PC-3 (cell line): ENCODE measurements around the gene TMEM243. TPM values are rescaled to one million over a fixed set of nuclear protein-coding genes. Genes with fewer than 3 reads are reported as not detected.

ENCODE experiments used
- ATAC-seq: fragments of 200-7000 bp; cut with Tn5 transposase; 2 replicates; pipeline ENCODE4 v1.9.1; 2020; ENCODE audit warnings: mild to moderate bottlenecking, moderate library complexity
- BruUV-seq: library from RNA; stranded (reverse); fragments of 400-500 nt; replicated peaks from 2 replicates; lab custom pipeline; 2021; lab: Mats Ljungman, UMichigan
- CTCF ChIA-PET: fragments of 300-600 bp; sonication (Branson Sonifier 250); formaldehyde crosslinking; loops from one replicate; lab custom pipeline; 2022; ENCODE audit warnings: antibody characterized with exemption; lab: Charles Lee
- POLR2A ChIA-PET: fragments of 300-600 bp; sonication (Branson Sonifier 250); formaldehyde crosslinking; loops from one replicate; lab custom pipeline; 2022; ENCODE audit warnings: antibody characterized with exemption; ENCODE audit not compliant: unreplicated experiment; lab: Charles Lee
- DNase-seq: peaks from one replicate; pipeline ENCODE4 v3.0.0-alpha.2; 2015
- H2AFZ ChIP-seq: fragments of 300-600 bp; sonication (generic); 2 replicates; pipeline ENCODE4 v1.6.0; 2016; ENCODE audit warnings: antibody characterized with exemption, low read length
- H3F3A ChIP-seq: fragments of 300-600 bp; sonication (generic); one replicate; pipeline ENCODE4 v1.6.0; 2017; ENCODE audit warnings: antibody characterized with exemption, low read length, control low read depth, mild to moderate bottlenecking; ENCODE audit not compliant: unreplicated experiment
- H3K27ac ChIP-seq: fragments of 300-600 bp; sonication (generic); 2 replicates; pipeline ENCODE4 v1.5.1; 2016; ENCODE audit warnings: mild to moderate bottlenecking, low read length
- H3K27me3 ChIP-seq: fragments of 300-600 bp; sonication (generic); 2 replicates; pipeline ENCODE4 v1.6.1; 2016; ENCODE audit warnings: low read length, mixed read lengths
- H3K36me3 ChIP-seq: fragments of 300-600 bp; sonication (generic); 2 replicates; pipeline ENCODE4 v1.6.1; 2016; ENCODE audit warnings: low read depth, mixed run types, low read length, mixed read lengths
- H3K4me1 ChIP-seq: fragments of 300-600 bp; sonication (generic); 2 replicates; pipeline ENCODE4 v1.5.1; 2016; ENCODE audit warnings: low read length; ENCODE audit not compliant: insufficient read depth
- H3K4me2 ChIP-seq: fragments of 300-600 bp; sonication (generic); 2 replicates; pipeline ENCODE4 v1.6.0; 2016; ENCODE audit warnings: low read length
- H3K4me3 ChIP-seq: fragments of 300-600 bp; sonication (generic); 2 replicates; pipeline ENCODE4 v1.5.1; 2016; ENCODE audit warnings: mild to moderate bottlenecking, low read length, mixed read lengths
- H3K79me2 ChIP-seq: fragments of 300-600 bp; sonication (generic); 2 replicates; pipeline ENCODE4 v1.6.1; 2017; ENCODE audit warnings: low read length, mixed read lengths
- H3K9ac ChIP-seq: fragments of 300-600 bp; sonication (generic); 2 replicates; pipeline ENCODE4 v1.6.0; 2016; ENCODE audit warnings: mild to moderate bottlenecking, low read length
- H3K9me2 ChIP-seq: fragments of 300-600 bp; sonication (generic); replicated peaks from 2 replicates; pipeline ENCODE4 v1.6.1; 2016; ENCODE audit warnings: mixed run types, low read length, mixed read lengths
- H3K9me3 ChIP-seq: fragments of 300-600 bp; sonication (generic); 2 replicates; pipeline ENCODE4 v1.6.1; 2016; ENCODE audit warnings: low read length, mixed read lengths
- H4K20me1 ChIP-seq: fragments of 300-600 bp; sonication (generic); 2 replicates; pipeline ENCODE4 v1.6.1; 2016; ENCODE audit warnings: low read length, mixed read lengths
- EZH2 ChIP-seq: fragments of 300-600 bp; sonication (generic); IDR thresholded peaks from one replicate; pipeline ENCODE4 v1.6.1; 2017; ENCODE audit warnings: antibody characterized with exemption, mild to moderate bottlenecking, low read length; ENCODE audit not compliant: unreplicated experiment
- EZH2phosphoT487 ChIP-seq: fragments of 300-600 bp; sonication (generic); IDR thresholded peaks from 2 replicates; pipeline ENCODE4 v1.6.1; 2018; ENCODE audit warnings: mild to moderate bottlenecking, antibody characterized with exemption, low read length, borderline replicate concordance
- intact Hi-C: fragments of 100-400 bp; cut with micrococcal nuclease; formaldehyde crosslinking; loops from 2 replicates; pipeline ENCODE4 v1.9.0; 2023
- total RNA-seq: library from RNA; depleted of rRNA; stranded (reverse); fragments of >200 nt; gene quantifications from 2 replicates; pipeline ENCODE4 v1.2.3, GENCODE V29; 2014
- TF ChIP-seq, protein P1 (sequence below): fragments of 300-600 bp; sonication (generic); conservative IDR thresholded peaks from 2 replicates; pipeline ENCODE4 v1.5.1; 2017; ENCODE audit warnings: antibody characterized with exemption, low read depth, mild to moderate bottlenecking, low read length

Gene TMEM243
- total RNA-seq, 1 experiment from 2014 or later, result 16.6 TPM

GRCh38 chr7:87193912-87194311 is 25.6 kb downstream of the TMEM243 start:
- TF ChIP-seq, protein P1, sequence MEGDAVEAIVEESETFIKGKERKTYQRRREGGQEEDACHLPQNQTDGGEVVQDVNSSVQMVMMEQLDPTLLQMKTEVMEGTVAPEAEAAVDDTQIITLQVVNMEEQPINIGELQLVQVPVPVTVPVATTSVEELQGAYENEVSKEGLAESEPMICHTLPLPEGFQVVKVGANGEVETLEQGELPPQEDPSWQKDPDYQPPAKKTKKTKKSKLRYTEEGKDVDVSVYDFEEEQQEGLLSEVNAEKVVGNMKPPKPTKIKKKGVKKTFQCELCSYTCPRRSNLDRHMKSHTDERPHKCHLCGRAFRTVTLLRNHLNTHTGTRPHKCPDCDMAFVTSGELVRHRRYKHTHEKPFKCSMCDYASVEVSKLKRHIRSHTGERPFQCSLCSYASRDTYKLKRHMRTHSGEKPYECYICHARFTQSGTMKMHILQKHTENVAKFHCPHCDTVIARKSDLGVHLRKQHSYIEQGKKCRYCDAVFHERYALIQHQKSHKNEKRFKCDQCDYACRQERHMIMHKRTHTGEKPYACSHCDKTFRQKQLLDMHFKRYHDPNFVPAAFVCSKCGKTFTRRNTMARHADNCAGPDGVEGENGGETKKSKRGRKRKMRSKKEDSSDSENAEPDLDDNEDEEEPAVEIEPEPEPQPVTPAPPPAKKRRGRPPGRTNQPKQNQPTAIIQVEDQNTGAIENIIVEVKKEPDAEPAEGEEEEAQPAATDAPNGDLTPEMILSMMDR, result no peak
- no peak for TF ChIP-seq EZH2phosphoT487
- TF ChIP-seq EZH2, result no peak
- H3K79me2 ChIP-seq, result 0 out of 2 replicates have a peak, but pooled peaks cover under 1% of the 10 kb centered on the region
- ATAC-seq, result no peak
- H3K9me2 ChIP-seq, result no peaks in the 10 kb centered on the region
- H3K4me3 ChIP-seq, result no peak overlapping the region
- H2AFZ ChIP-seq, result no peak overlapping the region
- H3K4me2 ChIP-seq, result no peak overlapping the region
- CTCF ChIA-PET, result no interaction called here
- no peaks in the 10 kb centered on the region for H3K4me1 ChIP-seq
- intact Hi-C loops, result loop anchor here (5.0 kb wide), 1 partner anchor 43 kb away; no protein-coding TSS in a partner anchor
- BruUV-seq, result no TSS peak
- H3K27me3 ChIP-seq, result no peaks in the 10 kb centered on the region
- H4K20me1 ChIP-seq, result no peaks in the 10 kb centered on the region
- no peak overlapping the region for H3K27ac ChIP-seq
- POLR2A ChIA-PET, result no interaction called here
- peaks cover 84% of the 10 kb centered on the region for H3K36me3 ChIP-seq
- no peak for DNase-seq
- no peaks in the 10 kb centered on the region for H3K9me3 ChIP-seq
- no peaks in the 10 kb centered on the region for H3F3A ChIP-seq
- H3K9ac ChIP-seq, result no peak overlapping the region

DNA sequence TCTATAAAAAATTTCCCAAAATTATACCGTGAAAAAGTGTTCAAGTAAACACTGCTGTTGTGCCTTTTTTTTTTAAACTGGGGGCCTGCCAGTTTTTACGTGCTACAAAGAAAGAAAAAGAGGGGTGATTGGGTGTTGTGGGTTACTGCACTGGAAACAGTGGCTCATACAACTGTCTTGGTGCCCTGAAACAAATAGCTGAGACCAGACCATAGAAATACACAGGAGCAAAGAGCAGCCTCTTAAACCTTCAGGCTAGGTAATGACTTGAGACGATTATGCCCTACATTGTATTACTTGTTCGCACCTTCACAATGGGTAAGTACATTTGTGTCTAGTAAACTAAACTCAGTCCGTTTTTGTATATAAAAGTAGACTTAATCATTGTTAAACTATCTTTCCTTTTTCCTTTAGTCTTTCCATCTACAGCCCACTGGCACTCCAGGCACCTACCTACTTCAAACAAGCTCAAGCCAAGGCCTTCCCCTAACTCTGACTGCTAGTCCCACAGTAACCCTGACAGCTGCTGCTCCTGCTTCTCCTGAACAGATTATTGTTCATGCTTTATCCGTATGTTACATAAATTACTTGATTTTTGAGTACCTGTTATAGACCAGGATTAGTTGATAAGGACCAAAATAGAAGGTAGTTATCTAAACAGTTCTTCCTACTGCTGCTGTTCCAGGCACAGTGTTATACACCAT is 26.6 kb downstream of the TMEM243 start:
- no peak for TF ChIP-seq EZH2phosphoT487
- TF ChIP-seq, protein P1, result no peak
- no peak for TF ChIP-seq EZH2
- Histone ChIP-seq H3K9me2 (no peaks in the 10 kb centered on the region), H3K27ac (no peak overlapping the region), H3K9ac (no peak overlapping the region), H3K4me2 (no peak overlapping the region), H3K79me2 (no peaks in the 10 kb centered on the region), H2AFZ (no peak overlapping the region), H4K20me1 (no peaks in the 10 kb centered on the region), H3K4me1 (no peaks in the 10 kb centered on the region), H3K36me3 (peaks cover 81% of the 10 kb centered on the region), H3K4me3 (no peak overlapping the region), H3K27me3 (no peaks in the 10 kb centered on the region), H3K9me3 (no peaks in the 10 kb centered on the region), H3F3A (no peaks in the 10 kb centered on the region)
- ChIA-PET POLR2A (no interaction called here), CTCF (no interaction called here)
- intact Hi-C loops, result loop anchor here (5.0 kb wide), 1 partner anchor 44 kb away; no protein-coding TSS in a partner anchor
- ATAC-seq (no peak), DNase-seq (no peak)
- no TSS peak for BruUV-seq

- CTCF ChIA-PET, result no interaction called here
These were observed 28.7 kb downstream of the TMEM243 start for GRCh38 chr7:87190783-87191182.

More at GRCh38 chr7:87190783-87191182, 28.7 kb downstream of the TMEM243 start:
- H3K9me2 ChIP-seq, result no peaks in the 10 kb centered on the region
- no TSS peak for BruUV-seq
- no peaks in the 10 kb centered on the region for H3F3A ChIP-seq
- H3K9me3 ChIP-seq, result no peaks in the 10 kb centered on the region
- ATAC-seq, result no peak
- no peak overlapping the region for H3K27ac ChIP-seq
- H3K27me3 ChIP-seq, result no peaks in the 10 kb centered on the region
- TF ChIP-seq EZH2phosphoT487 (no peak), EZH2 (no peak)
- TF ChIP-seq, protein P1, result no peak
- H3K4me3 ChIP-seq, result no peak overlapping the region
- H3K9ac ChIP-seq, result no peak overlapping the region
- DNase-seq, result no peak
- no peaks in the 10 kb centered on the region for H3K4me1 ChIP-seq
- no peak overlapping the region for H3K4me2 ChIP-seq
- no peak overlapping the region for H2AFZ ChIP-seq
- H4K20me1 ChIP-seq, result no peaks in the 10 kb centered on the region
- POLR2A ChIA-PET, result no interaction called here
- no peaks in the 10 kb centered on the region for H3K79me2 ChIP-seq
- intact Hi-C loops, result loop anchor here (5.0 kb wide), 1 partner anchor 47 kb away; no protein-coding TSS in a partner anchor
- peaks cover 75% of the 10 kb centered on the region for H3K36me3 ChIP-seq
